PC-3 (cell line): ENCODE results near the gene OR52N2. TPM values are rescaled to one million over a fixed set of nuclear protein-coding genes. Genes with fewer than 3 reads are reported as not detected.

ENCODE experiments used
- ATAC-seq: fragments of 200-7000 bp; cut with Tn5 transposase; 2 replicates; pipeline ENCODE4 v1.9.1; 2020; ENCODE audit warnings: mild to moderate bottlenecking, moderate library complexity
- BruUV-seq: library from RNA; stranded (reverse); fragments of 400-500 nt; replicated peaks from 2 replicates; lab custom pipeline; 2021; lab: Mats Ljungman, UMichigan
- CTCF ChIA-PET: fragments of 300-600 bp; sonication (Branson Sonifier 250); formaldehyde crosslinking; loops from one replicate; lab custom pipeline; 2022; ENCODE audit warnings: antibody characterized with exemption; lab: Charles Lee
- POLR2A ChIA-PET: fragments of 300-600 bp; sonication (Branson Sonifier 250); formaldehyde crosslinking; loops from one replicate; lab custom pipeline; 2022; ENCODE audit warnings: antibody characterized with exemption; ENCODE audit not compliant: unreplicated experiment; lab: Charles Lee
- DNase-seq: peaks from one replicate; pipeline ENCODE4 v3.0.0-alpha.2; 2015
- H2AFZ ChIP-seq: fragments of 300-600 bp; sonication (generic); 2 replicates; pipeline ENCODE4 v1.6.0; 2016; ENCODE audit warnings: antibody characterized with exemption, low read length
- H3F3A ChIP-seq: fragments of 300-600 bp; sonication (generic); one replicate; pipeline ENCODE4 v1.6.0; 2017; ENCODE audit warnings: antibody characterized with exemption, low read length, control low read depth, mild to moderate bottlenecking; ENCODE audit not compliant: unreplicated experiment
- H3K27ac ChIP-seq: fragments of 300-600 bp; sonication (generic); 2 replicates; pipeline ENCODE4 v1.5.1; 2016; ENCODE audit warnings: mild to moderate bottlenecking, low read length
- H3K27me3 ChIP-seq: fragments of 300-600 bp; sonication (generic); 2 replicates; pipeline ENCODE4 v1.6.1; 2016; ENCODE audit warnings: low read length, mixed read lengths
- H3K36me3 ChIP-seq: fragments of 300-600 bp; sonication (generic); 2 replicates; pipeline ENCODE4 v1.6.1; 2016; ENCODE audit warnings: low read depth, mixed run types, low read length, mixed read lengths
- H3K4me1 ChIP-seq: fragments of 300-600 bp; sonication (generic); 2 replicates; pipeline ENCODE4 v1.5.1; 2016; ENCODE audit warnings: low read length; ENCODE audit not compliant: insufficient read depth
- H3K4me2 ChIP-seq: fragments of 300-600 bp; sonication (generic); 2 replicates; pipeline ENCODE4 v1.6.0; 2016; ENCODE audit warnings: low read length
- H3K4me3 ChIP-seq: fragments of 300-600 bp; sonication (generic); 2 replicates; pipeline ENCODE4 v1.5.1; 2016; ENCODE audit warnings: mild to moderate bottlenecking, low read length, mixed read lengths
- H3K79me2 ChIP-seq: fragments of 300-600 bp; sonication (generic); 2 replicates; pipeline ENCODE4 v1.6.1; 2017; ENCODE audit warnings: low read length, mixed read lengths
- H3K9ac ChIP-seq: fragments of 300-600 bp; sonication (generic); 2 replicates; pipeline ENCODE4 v1.6.0; 2016; ENCODE audit warnings: mild to moderate bottlenecking, low read length
- H3K9me2 ChIP-seq: fragments of 300-600 bp; sonication (generic); replicated peaks from 2 replicates; pipeline ENCODE4 v1.6.1; 2016; ENCODE audit warnings: mixed run types, low read length, mixed read lengths
- H3K9me3 ChIP-seq: fragments of 300-600 bp; sonication (generic); 2 replicates; pipeline ENCODE4 v1.6.1; 2016; ENCODE audit warnings: low read length, mixed read lengths
- H4K20me1 ChIP-seq: fragments of 300-600 bp; sonication (generic); 2 replicates; pipeline ENCODE4 v1.6.1; 2016; ENCODE audit warnings: low read length, mixed read lengths
- CTCF ChIP-seq: fragments of 300-600 bp; sonication (generic); conservative IDR thresholded peaks from 2 replicates; pipeline ENCODE4 v1.5.1; 2017; ENCODE audit warnings: antibody characterized with exemption, low read depth, mild to moderate bottlenecking, low read length
- EZH2 ChIP-seq: fragments of 300-600 bp; sonication (generic); IDR thresholded peaks from one replicate; pipeline ENCODE4 v1.6.1; 2017; ENCODE audit warnings: antibody characterized with exemption, mild to moderate bottlenecking, low read length; ENCODE audit not compliant: unreplicated experiment
- EZH2phosphoT487 ChIP-seq: fragments of 300-600 bp; sonication (generic); IDR thresholded peaks from 2 replicates; pipeline ENCODE4 v1.6.1; 2018; ENCODE audit warnings: mild to moderate bottlenecking, antibody characterized with exemption, low read length, borderline replicate concordance
- intact Hi-C: fragments of 100-400 bp; cut with micrococcal nuclease; formaldehyde crosslinking; loops from 2 replicates; pipeline ENCODE4 v1.9.0; 2023
- total RNA-seq: library from RNA; depleted of rRNA; stranded (reverse); fragments of >200 nt; gene quantifications from 2 replicates; pipeline ENCODE4 v1.2.3, GENCODE V29; 2014

Gene OR52N2
- total RNA-seq, 1 experiment from 2014 or later: not detected

GRCh38 chr11:5791165-5791564 lies 17.6 kb upstream of the OR52N2 start, which contains the start of gene OR52N1:
OR52N1 (minus strand) TSS chr11:5791265; CDS start chr11:5788816, 2,449 bp downstream.
- intact Hi-C loops: no loop called here
- TF ChIP-seq CTCF: no peak
- TF ChIP-seq EZH2: no peak
- no peak for TF ChIP-seq EZH2phosphoT487
- Histone ChIP-seq H3K79me2 (no peaks in the 10 kb centered on the region), H3K4me1 (no peaks in the 10 kb centered on the region), H3K36me3 (no peaks in the 10 kb centered on the region), H3K27me3 (no peaks in the 10 kb centered on the region), H3K9me2 (no peaks in the 10 kb centered on the region), H3F3A (no peaks in the 10 kb centered on the region), H2AFZ (no peak within 1 kb of the TSS), H3K9me3 (no peaks in the 10 kb centered on the region), H4K20me1 (no peaks in the 10 kb centered on the region), H3K9ac (no peak within 1 kb of the TSS), H3K4me3 (no peak within 1 kb of the TSS), H3K27ac (no peak within 1 kb of the TSS), H3K4me2 (no peak within 1 kb of the TSS)
- no peak for ATAC-seq
- DNase-seq: no peak
- ChIA-PET POLR2A (no interaction called here), CTCF (no interaction called here)
- BruUV-seq: no TSS peak

GRCh38 chr11:5796541-5796940 lies 12.2 kb upstream of the OR52N2 start:
- no peak overlapping the region for H3K27ac ChIP-seq
- CTCF ChIA-PET: no interaction called here
- no peak overlapping the region for H3K4me2 ChIP-seq
- H3K4me1 ChIP-seq: no peaks in the 10 kb centered on the region
- intact Hi-C loops: no loop called here
- no peak for DNase-seq
- ATAC-seq: no peak
- H4K20me1 ChIP-seq: no peaks in the 10 kb centered on the region
- no peaks in the 10 kb centered on the region for H3K79me2 ChIP-seq
- H2AFZ ChIP-seq: no peak overlapping the region
- POLR2A ChIA-PET: no interaction called here
- no peaks in the 10 kb centered on the region for H3K27me3 ChIP-seq
- H3K9me3 ChIP-seq: no peaks in the 10 kb centered on the region
- H3K36me3 ChIP-seq: no peaks in the 10 kb centered on the region
- no peak overlapping the region for H3K9ac ChIP-seq
- BruUV-seq: no TSS peak
- no peaks in the 10 kb centered on the region for H3K9me2 ChIP-seq
- H3K4me3 ChIP-seq: no peak overlapping the region
- no peaks in the 10 kb centered on the region for H3F3A ChIP-seq
- TF ChIP-seq CTCF: no peak
- TF ChIP-seq EZH2: no peak
- TF ChIP-seq EZH2phosphoT487: no peak

- Histone ChIP-seq H3K4me3 (no peak overlapping the region), H3K27me3 (peaks cover 32% of the 10 kb centered on the region), H3K9me2 (no peaks in the 10 kb centered on the region), H3K4me1 (no peaks in the 10 kb centered on the region), H2AFZ (no peak overlapping the region), H3F3A (no peaks in the 10 kb centered on the region), H3K9ac (no peak overlapping the region), H3K36me3 (no peaks in the 10 kb centered on the region), H3K27ac (no peak overlapping the region), H3K79me2 (no peaks in the 10 kb centered on the region), H3K4me2 (no peak overlapping the region), H3K9me3 (no peaks in the 10 kb centered on the region), H4K20me1 (no peaks in the 10 kb centered on the region)
- TF ChIP-seq CTCF (no peak), EZH2 (no peak), EZH2phosphoT487 (no peak)
- intact Hi-C loops: loop anchor here (10.0 kb wide), 1 partner anchor 599 kb away; the partner anchor contains the start of gene OR51V1
- BruUV-seq: no TSS peak
- no peak for DNase-seq
- no peak for ATAC-seq
- CTCF ChIA-PET: no interaction called here
- POLR2A ChIA-PET: no interaction called here
These were observed 4.7 kb upstream of the OR52N2 start for GRCh38 chr11:5803982-5804381.
